ENCODE results near the gene ZNF569. TPM values are rescaled to one million over a fixed set of nuclear protein-coding genes. Genes with fewer than 3 reads are reported as not detected.

Gene ZNF569
- total and polyA plus RNA-seq, 2 of the 13 experiments (the other 11 are each of a cell fraction or from before 2014, with no cell fraction given), result 1.4 to 5.7 TPM

- no peak for TF ChIP-seq ATF7 (IDR thresholded peaks at IDR 0.05)
- 0 out of 2 replicates have a peak, but pooled peaks have one; percentile 18 for TF ChIP-seq ATF7 (CRISPR knock-in tag; IDR thresholded peaks at IDR 0.05)
- TF ChIP-seq ZNF331 (CRISPR knock-in tag; IDR thresholded peaks at IDR 0.05), result peak; percentile 21; the same call in 1 of the 2 replicates
- TF ChIP-seq MAZ (IDR thresholded peaks at IDR 0.05; ENCODE audit: borderline replicate concordance, low read depth, low read length), result peak; percentile 80; the same call in 1 of the 2 replicates
- peak; percentile 64; the same call in 1 of the 2 replicates for TF ChIP-seq MAZ (CRISPR knock-in tag; IDR thresholded peaks at IDR 0.05; ENCODE audit: low read depth)
- TF ChIP-seq PCBP1 (IDR thresholded peaks at IDR 0.05; ENCODE audit: borderline replicate concordance, low read depth, low read length), result peak; percentile 80; the same call in 1 of the 2 replicates
- TF ChIP-seq ZNF296 (CRISPR knock-in tag; conservative IDR thresholded peaks at IDR 0.05), result no peak
- TF ChIP-seq NR2F6 (IDR thresholded peaks at IDR 0.05), result no peak
- peak; percentile 26; the same call in 1 of the 2 replicates for TF ChIP-seq NR2F6 (CRISPR knock-in tag; IDR thresholded peaks at IDR 0.05)
- TF ChIP-seq ZNF143 (CRISPR knock-in tag; IDR thresholded peaks at IDR 0.05), result peak; percentile 96
- TF ChIP-seq ZBTB14 (CRISPR knock-in tag; IDR thresholded peaks at IDR 0.05), result peak; percentile 25; the same call in 1 of the 2 replicates
- 0 out of 2 replicates have a peak, but pooled peaks have one; percentile 44 for TF ChIP-seq SRF (IDR thresholded peaks at IDR 0.05; ENCODE audit: low read depth, low read length)
- peak; percentile 22; the same call in 1 of the 2 replicates for TF ChIP-seq TARDBP (CRISPR knock-in tag; IDR thresholded peaks at IDR 0.05)
- 0 out of 2 replicates have a peak, but pooled peaks have one; percentile 69 for TF ChIP-seq PAX8 (CRISPR knock-in tag; IDR thresholded peaks at IDR 0.05; ENCODE audit: borderline replicate concordance)
- peak; percentile 80; the same call in 1 of the 2 replicates for TF ChIP-seq ZNF788 (CRISPR knock-in tag; IDR thresholded peaks at IDR 0.05; ENCODE audit: borderline replicate concordance)
- 0 out of 2 replicates have a peak, but pooled peaks have one; percentile 31 for TF ChIP-seq NCOA2 (CRISPR knock-in tag; IDR thresholded peaks at IDR 0.05)
Observed at GRCh38 chr19:37468961-37469777, 1.9 kb upstream of the ZNF569 start, which contains the start of gene ZNF570 (continued).

All from HepG2 (cell line).